Naive thymus-derived CD4-positive, alpha-beta T cell (primary cell): ENCODE results near the gene DLD. TPM values are rescaled to one million over a fixed set of nuclear protein-coding genes. Genes with fewer than 3 reads are reported as not detected.
A peak's percentile ranks its signal among the peaks of the same experiment; 100 is the strongest.
"Not testable (repeated sequence)": the region's sequence is repeated elsewhere in the genome, so short reads cannot be mapped to it uniquely, and the experiment has no call there.

ENCODE experiments used
- ATAC-seq: fragments of 150-1000 bp; cut with Tn5 transposase; 2 replicates; pipeline ENCODE4 v1.10.0; 2021; ENCODE audit warnings: mild to moderate bottlenecking, moderate library complexity
- CTCF ChIA-PET: fragments of 350-600 bp; sonication (Branson Sonifier 250); formaldehyde crosslinking; loops from one replicate; lab custom pipeline; 2021; ENCODE audit warnings: antibody characterized with exemption; lab: Charles Lee
- POLR2A ChIA-PET: fragments of 350-600 bp; sonication (Branson Sonifier 250); formaldehyde crosslinking; loops from one replicate; lab custom pipeline; 2021; ENCODE audit warnings: antibody characterized with exemption, inconsistent platforms; lab: Charles Lee
- DNase-seq, 9 donors: peaks; one replicate each; pipeline versions ENCODE4 v3.0.0 to v3.0.0-alpha.2; 2020 to 2022; ENCODE audit warnings: mixed read lengths in 1 of 9
- H3K27ac ChIP-seq: one replicate; pipeline ENCODE4 v1.7.0; 2013; ENCODE audit warnings: mild to moderate bottlenecking, low read depth, low read length, moderate library complexity
- H3K27me3 ChIP-seq, 2 donors: one replicate each; pipeline ENCODE4 v1.7.0; 2013; ENCODE audit warnings: low read length in 2 of 2, mild to moderate bottlenecking in 2 of 2, moderate library complexity in 2 of 2; ENCODE audit not compliant: control insufficient read depth in 2 of 2, insufficient read depth in 2 of 2
- H3K36me3 ChIP-seq, 3 experiments: 1 replicate in 2 of 3; 2 replicates in 1 of 3; pipeline ENCODE4 v1.7.0; 2013; ENCODE audit warnings: low read length in 3 of 3, mild to moderate bottlenecking in 3 of 3, moderate library complexity in 1 of 3; ENCODE audit not compliant: insufficient read depth in 3 of 3, control insufficient read depth in 2 of 3
- H3K4me1 ChIP-seq, 2 donors: one replicate each; pipeline ENCODE4 v1.7.0; 2013; ENCODE audit warnings: low read length in 2 of 2, mild to moderate bottlenecking in 2 of 2, moderate library complexity in 1 of 2; ENCODE audit not compliant: control insufficient read depth in 2 of 2, insufficient read depth in 2 of 2
- H3K4me3 ChIP-seq: 2 replicates; pipeline ENCODE4 v1.7.0; 2013; ENCODE audit warnings: mild to moderate bottlenecking, low read length
- H3K9me3 ChIP-seq, 3 experiments: 1 replicate in 2 of 3; 2 replicates in 1 of 3; pipeline ENCODE4 v1.7.0; 2013; ENCODE audit warnings: low read length in 3 of 3; ENCODE audit not compliant: control insufficient read depth in 2 of 3
- H3K27ac Mint-ChIP-seq, 9 donors: one replicate each; pipeline ENCODE4 v1.8.0; 2020 to 2022; ENCODE audit warnings: mixed read lengths in 9 of 9, mild to moderate bottlenecking in 8 of 9, moderate library complexity in 5 of 9, inconsistent platforms in 2 of 9
- H3K27me3 Mint-ChIP-seq, 5 donors: one replicate each; pipeline ENCODE4 v1.8.0; 2021 to 2022; ENCODE audit warnings: mixed read lengths in 5 of 5, mild to moderate bottlenecking in 1 of 5
- H3K36me3 Mint-ChIP-seq, 5 donors: one replicate each; pipeline ENCODE4 v1.8.0; 2020 to 2022; ENCODE audit warnings: mixed read lengths in 5 of 5, mild to moderate bottlenecking in 3 of 5, inconsistent platforms in 1 of 5
- H3K4me1 Mint-ChIP-seq, 7 donors: one replicate each; pipeline ENCODE4 v1.8.0; 2020 to 2022; ENCODE audit warnings: mixed read lengths in 7 of 7, mild to moderate bottlenecking in 3 of 7, inconsistent platforms in 1 of 7
- H3K4me3 Mint-ChIP-seq, 10 donors: one replicate each; pipeline ENCODE4 v1.8.0; 2020 to 2022; ENCODE audit warnings: mild to moderate bottlenecking in 10 of 10, mixed read lengths in 10 of 10, moderate library complexity in 6 of 10, inconsistent platforms in 2 of 10
- H3K9me3 Mint-ChIP-seq, 11 donors: one replicate each; pipeline ENCODE4 v1.8.0; 2020 to 2022; ENCODE audit warnings: mixed read lengths in 11 of 11, mild to moderate bottlenecking in 4 of 11, inconsistent platforms in 1 of 11, moderate library complexity in 1 of 11
- intact Hi-C, 2 donors: fragments of 100-400 bp; cut with micrococcal nuclease; formaldehyde crosslinking; loops; one replicate each; pipeline ENCODE4 v1.15.1; 2023
- polyA plus RNA-seq, 2 donors: library from polyadenylated mRNA; unstranded; fragments of 300-500 nt; fragmentation: Illumina TruSeq; gene quantifications; one replicate each; pipeline ENCODE4 v1.2.3, GENCODE V29; 2021
- total RNA-seq, 6 experiments: library from RNA in 5 of 6; stranded (reverse) in 5 of 6; gene quantifications; 1 replicate in 5 of 6; 2 replicates in 1 of 6; pipeline ENCODE4 v1.2.3 and lab custom pipeline; 2021 to 2026

The DLD gene
- 10 to 100 TPM; 44.5 to 69.3 (median 53.7) TPM for total RNA-seq
- 10 to 100 TPM; 50.8 to 72.4 TPM for polyA plus RNA-seq
- 43.7 reads per million, percentile 68 among the genes with 10 or more reads in this experiment for total RNA-seq (lab: John Stamatoyannopoulos, UW)

- H3K27ac Mint-ChIP-seq: peak within 1 kb of the TSS; percentile 94 to 100 (median 98)
- no peaks in the 10 kb centered on the region for H3K9me3 ChIP-seq
- POLR2A ChIA-PET: interaction anchor here (0.6 to 3.6 kb wide), 11 partner anchors 9 to 1156 kb away, joined by 3 to 28 read pairs (median 5); partner anchors contain the start of genes CBLL1, COG5, DNAJB9 and DUS4L
- peaks cover 20 to 55% (median 52%) of the 10 kb centered on the region in 7 donors for H3K4me1 Mint-ChIP-seq
- H3K27ac ChIP-seq: peak within 1 kb of the TSS; percentile 97
- peak within 1 kb of the TSS; percentile 89 to 100 (median 97) for H3K4me3 Mint-ChIP-seq
- peaks cover 0 to 6% (median 0%) of the 10 kb centered on the region in 11 donors for H3K9me3 Mint-ChIP-seq
- peaks cover 0 to 3% (median 0%) of the 10 kb centered on the region in 5 donors for H3K27me3 Mint-ChIP-seq
- peaks cover 3 to 22% (median 14%) of the 10 kb centered on the region in 3 experiments for H3K36me3 ChIP-seq
- peak within 1 kb of the TSS; percentile 93 for H3K4me3 ChIP-seq
- ATAC-seq: peak; percentile 98
- intact Hi-C loops: loop anchor here (1.0 to 10.0 kb wide), 16 partner anchors 12 to 1779 kb away; partner anchors contain the start of genes COG5 (in 2 of the 2), DNAJB9 (in 2 of the 2), DUS4L (in 2 of the 2) and NAMPT (in 2 of the 2)
- CTCF ChIA-PET: interaction anchor here (1.1 to 2.5 kb wide), 2 partner anchors 11 to 15 kb away, joined by 6 to 9 read pairs; no protein-coding TSS in a partner anchor
- peaks cover 4 to 20% (median 11%) of the 10 kb centered on the region in 5 donors for H3K36me3 Mint-ChIP-seq
- peaks cover 5 to 35% of the 10 kb centered on the region in 2 donors for H3K4me1 ChIP-seq
- DNase-seq: peak; percentile 89 to 94 (median 93)
- no peaks in the 10 kb centered on the region for H3K27me3 ChIP-seq
These were observed at the start of gene DLD for GRCh38 chr7:107890962-107891635. Gene DLD (plus strand): TSS chr7:107891183. CDS start chr7:107891251, 68 bp downstream.

- Mint-ChIP-seq H3K9me3 (peaks cover 0 to 12% (median 4%) of the 10 kb centered on the region in 11 donors), H3K27ac (no peak overlapping the region), H3K4me3 (no peak overlapping the region), H3K4me1 (no peaks in the 10 kb centered on the region), H3K27me3 (peaks cover 0 to 9% (median 0%) of the 10 kb centered on the region in 5 donors), H3K36me3 (peaks cover 0 to 1% (median 0%) of the 10 kb centered on the region in 5 donors)
- ATAC-seq (no peak), DNase-seq (no peak)
- Histone ChIP-seq H3K4me1 (no peaks in the 10 kb centered on the region), H3K9me3 (no peaks in the 10 kb centered on the region), H3K36me3 (no peaks in the 10 kb centered on the region), H3K27ac (no peak overlapping the region), H3K27me3 (no peaks in the 10 kb centered on the region), H3K4me3 (no peak overlapping the region)
- CTCF ChIA-PET: interaction anchor here (0.7 kb wide), 1 partner anchor 58 kb away, joined by 3 read pairs; no protein-coding TSS in a partner anchor
- intact Hi-C loops: no loop called here
- POLR2A ChIA-PET: no interaction called here
These were observed 48.8 kb upstream of the DLD start for GRCh38 chr7:107842213-107842612.

- H3K4me1 Mint-ChIP-seq: no peaks in the 10 kb centered on the region
- H3K27ac Mint-ChIP-seq: no peak overlapping the region
- ATAC-seq (no peak), DNase-seq (no peak)
- peaks cover 0 to 1% (median 0%) of the 10 kb centered on the region in 5 donors for H3K36me3 Mint-ChIP-seq
- ChIA-PET CTCF (no interaction called here), POLR2A (no interaction called here)
- Histone ChIP-seq H3K27ac (no peak overlapping the region), H3K4me1 (no peaks in the 10 kb centered on the region), H3K9me3 (no peaks in the 10 kb centered on the region), H3K36me3 (no peaks in the 10 kb centered on the region), H3K27me3 (no peaks in the 10 kb centered on the region), H3K4me3 (no peak overlapping the region)
- H3K27me3 Mint-ChIP-seq: peaks cover 0 to 7% (median 0%) of the 10 kb centered on the region in 5 donors
- intact Hi-C loops: no loop called here
- H3K9me3 Mint-ChIP-seq: peaks cover 0 to 12% (median 4%) of the 10 kb centered on the region in 11 donors
- H3K4me3 Mint-ChIP-seq: no peak overlapping the region
These were observed 47.8 kb upstream of the DLD start for GRCh38 chr7:107843184-107843583.

- H3K27ac ChIP-seq: no peak overlapping the region
- CTCF ChIA-PET: interaction anchor here (1.1 kb wide), 1 partner anchor 33 kb away, joined by 3 read pairs; no protein-coding TSS in a partner anchor
- no peaks in the 10 kb centered on the region for H3K4me1 ChIP-seq
- H3K36me3 Mint-ChIP-seq: peaks cover 0 to 1% (median 0%) of the 10 kb centered on the region in 5 donors
- POLR2A ChIA-PET: interaction anchor here (0.5 to 1.1 kb wide), 2 partner anchors 73 to 127 kb away, joined by 3 read pairs; no protein-coding TSS in a partner anchor
- intact Hi-C loops: no loop called here
- no peak overlapping the region for H3K4me3 ChIP-seq
- no peaks in the 10 kb centered on the region for H3K27me3 ChIP-seq
- no peaks in the 10 kb centered on the region for H3K9me3 ChIP-seq
- H3K9me3 Mint-ChIP-seq: peaks cover 0 to 5% (median 0%) of the 10 kb centered on the region in 11 donors
- H3K27ac Mint-ChIP-seq: no peak overlapping the region
- DNase-seq: no peak
- no peaks in the 10 kb centered on the region for H3K4me1 Mint-ChIP-seq
- H3K36me3 ChIP-seq: no peaks in the 10 kb centered on the region
- no peak for ATAC-seq
- no peak overlapping the region for H3K4me3 Mint-ChIP-seq
- H3K27me3 Mint-ChIP-seq: peaks cover 0 to 4% (median 0%) of the 10 kb centered on the region in 5 donors
These were observed 44.7 kb upstream of the DLD start for GRCh38 chr7:107846324-107846723.

GRCh38 chr7:107847168-107847835, 43.7 kb upstream of the DLD start:
- ATAC-seq (no peak), DNase-seq (no peak)
- Mint-ChIP-seq H3K27ac (no peak overlapping the region), H3K27me3 (peaks cover 0 to 6% (median 0%) of the 10 kb centered on the region in 5 donors), H3K4me1 (no peaks in the 10 kb centered on the region), H3K9me3 (peaks cover 0 to 5% (median 0%) of the 10 kb centered on the region in 11 donors), H3K4me3 (no peak overlapping the region), H3K36me3 (no peaks in the 10 kb centered on the region)
- POLR2A ChIA-PET: no interaction called here
- no peak overlapping the region for H3K4me3 ChIP-seq
- CTCF ChIA-PET: no interaction called here
- H3K27ac ChIP-seq: no peak overlapping the region
- H3K4me1 ChIP-seq: no peaks in the 10 kb centered on the region
- no peaks in the 10 kb centered on the region for H3K27me3 ChIP-seq
- H3K36me3 ChIP-seq: no peaks in the 10 kb centered on the region
- intact Hi-C loops: no loop called here
- no peaks in the 10 kb centered on the region for H3K9me3 ChIP-seq

- H3K36me3 Mint-ChIP-seq, DNase-seq, ATAC-seq, H3K4me1 ChIP-seq, H3K27me3 ChIP-seq, CTCF ChIA-PET, H3K27ac Mint-ChIP-seq, H3K9me3 ChIP-seq, H3K36me3 ChIP-seq, H3K9me3 Mint-ChIP-seq, H3K4me3 Mint-ChIP-seq, H3K27me3 Mint-ChIP-seq, intact Hi-C loops, POLR2A ChIA-PET, H3K27ac ChIP-seq, H3K4me1 Mint-ChIP-seq, H3K4me3 ChIP-seq: not testable (repeated sequence)
These were observed 43.2 kb upstream of the DLD start for GRCh38 chr7:107847836-107848175.
